OCI-LY7 (cell line): ENCODE data around the gene MGME1. TPM values are rescaled to one million over a fixed set of nuclear protein-coding genes. Genes with fewer than 3 reads are reported as not detected.

ENCODE experiments used
- BruUV-seq: library from RNA; stranded (reverse); fragments of 400-500 nt; replicated peaks from 2 replicates; lab custom pipeline; 2021; lab: Mats Ljungman, UMichigan
- CTCF ChIA-PET: fragments of 300-600 bp; sonication (Branson Sonifier 250); formaldehyde crosslinking; loops from one replicate; lab custom pipeline; 2022; ENCODE audit warnings: antibody characterized with exemption; ENCODE audit not compliant: unreplicated experiment; lab: Charles Lee
- POLR2A ChIA-PET: fragments of 300-600 bp; sonication (Branson Sonifier 250); formaldehyde crosslinking; loops from one replicate; lab custom pipeline; 2022; ENCODE audit warnings: antibody characterized with exemption; lab: Charles Lee
- DNase-seq: peaks from one replicate; pipeline ENCODE4 v3.0.0-alpha.2; 2015; ENCODE audit warnings: low spot score
- H2AFZ ChIP-seq: fragments of 200-600 bp; sonication (generic), shearing (Covaris generic); 2 replicates; pipeline ENCODE4 v1.6.1; 2014; ENCODE audit warnings: mild to moderate bottlenecking, antibody characterized with exemption, low read length, moderate library complexity
- H3K27ac ChIP-seq: fragments of 200-600 bp; sonication (generic); 2 replicates; pipeline ENCODE4 v1.5.1; 2014; ENCODE audit warnings: mixed run types, low read depth, mild to moderate bottlenecking, moderate library complexity, low read length, inconsistent platforms; ENCODE audit not compliant: poor library complexity, severe bottlenecking
- H3K36me3 ChIP-seq: fragments of 200-600 bp; sonication (generic); 2 replicates; pipeline ENCODE4 v1.6.1; 2014; ENCODE audit warnings: mild to moderate bottlenecking, antibody characterized with exemption, low read length, moderate library complexity, mixed read lengths; ENCODE audit not compliant: insufficient read depth
- H3K4me1 ChIP-seq: fragments of 200-600 bp; sonication (generic); 2 replicates; pipeline ENCODE4 v1.5.1; 2014; ENCODE audit warnings: mild to moderate bottlenecking, low read length; ENCODE audit not compliant: insufficient read depth, poor library complexity, severe bottlenecking
- H3K4me2 ChIP-seq: fragments of 200-600 bp; sonication (generic); 2 replicates; pipeline ENCODE4 v1.6.1; 2014; ENCODE audit warnings: mild to moderate bottlenecking, low read length
- H3K4me3 ChIP-seq: fragments of 200-600 bp; sonication (generic); 2 replicates; pipeline ENCODE4 v1.5.1; 2014; ENCODE audit warnings: mild to moderate bottlenecking, low read depth, low read length; ENCODE audit not compliant: poor library complexity, severe bottlenecking
- H3K79me2 ChIP-seq: fragments of 200-600 bp; sonication (generic); 2 replicates; pipeline ENCODE4 v1.6.1; 2016; ENCODE audit warnings: low read depth, mild to moderate bottlenecking, low read length, moderate library complexity, mixed read lengths; ENCODE audit not compliant: insufficient read depth
- H3K9me2 ChIP-seq: fragments of 200-600 bp; sonication (generic); 2 replicates; pipeline ENCODE4 v1.6.1; 2016; ENCODE audit warnings: mild to moderate bottlenecking, low read length, mixed read lengths; ENCODE audit not compliant: insufficient read depth
- H3K9me3 ChIP-seq: fragments of 200-600 bp; sonication (generic); 2 replicates; pipeline ENCODE4 v1.6.1; 2014; ENCODE audit warnings: mild to moderate bottlenecking, mixed run types, low read length, mixed read lengths
- H4K20me1 ChIP-seq: fragments of 200-600 bp; sonication (generic); 2 replicates; pipeline ENCODE4 v1.6.1; 2014; ENCODE audit warnings: mild to moderate bottlenecking, antibody characterized with exemption, low read length, moderate library complexity, mixed read lengths; ENCODE audit not compliant: insufficient read depth
- CTCF ChIP-seq: fragments of 200-600 bp; sonication (generic); conservative IDR thresholded peaks from 2 replicates; pipeline ENCODE4 v1.5.1; 2014; ENCODE audit warnings: mild to moderate bottlenecking, antibody characterized with exemption, low read length, moderate library complexity, mixed read lengths
- EZH2phosphoT487 ChIP-seq: fragments of 200-600 bp; sonication (generic); IDR thresholded peaks from 2 replicates; pipeline ENCODE4 v1.6.1; 2018; ENCODE audit warnings: low read depth, borderline replicate concordance, mild to moderate bottlenecking, mixed run types, antibody characterized with exemption, low read length, moderate library complexity, mixed read lengths
- intact Hi-C: fragments of 100-400 bp; cut with micrococcal nuclease; formaldehyde crosslinking; loops from one replicate; pipeline ENCODE4 v1.10.0; 2022; ENCODE audit not compliant: unreplicated experiment
- total RNA-seq, 2 experiments: library from RNA; depleted of rRNA in 1 of 2; stranded (reverse); fragments of >200 nt in 1 of 2; shearing (Covaris generic) in 1 of 2; gene quantifications; 2 replicates each; pipeline ENCODE4 v1.2.3, GENCODE V29; 2014 to 2022

Gene MGME1
- total RNA-seq, 2 experiments from 2014 or later = 46.6 to 80.1 TPM

- TF ChIP-seq CTCF = no peak
- TF ChIP-seq EZH2phosphoT487 = no peak
- CTCF ChIA-PET = no interaction called here
- H3K9me2 ChIP-seq = no peaks in the 10 kb centered on the region
- no peak overlapping the region for H3K27ac ChIP-seq
- H3K36me3 ChIP-seq = no peaks in the 10 kb centered on the region
- H3K4me3 ChIP-seq = no peak overlapping the region
- BruUV-seq = no TSS peak
- no peaks in the 10 kb centered on the region for H3K79me2 ChIP-seq
- H2AFZ ChIP-seq = no peak overlapping the region
- H3K9me3 ChIP-seq = no peaks in the 10 kb centered on the region
- H3K4me2 ChIP-seq = peak overlapping the region; percentile 0; the same call in 1 of the 2 replicates
- H4K20me1 ChIP-seq = no peaks in the 10 kb centered on the region
- DNase-seq = peak; percentile 46
- peaks cover 19% of the 10 kb centered on the region for H3K4me1 ChIP-seq
- POLR2A ChIA-PET = interaction anchor here (0.6 to 2.2 kb wide), 2 partner anchors 49 to 80 kb away, joined by 4 to 6 read pairs; no protein-coding TSS in a partner anchor
- intact Hi-C loops = no loop called here
Observed at GRCh38 chr20:18005170-18005989, 36.6 kb downstream of the MGME1 start.

- Histone ChIP-seq H3K9me3 (no peaks in the 10 kb centered on the region), H3K4me3 (no peak overlapping the region), H3K4me1 (peaks cover 19% of the 10 kb centered on the region), H3K4me2 (no peak overlapping the region), H3K9me2 (no peaks in the 10 kb centered on the region), H4K20me1 (no peaks in the 10 kb centered on the region), H2AFZ (no peak overlapping the region), H3K27ac (no peak overlapping the region), H3K36me3 (no peaks in the 10 kb centered on the region), H3K79me2 (no peaks in the 10 kb centered on the region)
- no TSS peak for BruUV-seq
- ChIA-PET POLR2A (no interaction called here), CTCF (no interaction called here)
- no peak for DNase-seq
- TF ChIP-seq CTCF (no peak), EZH2phosphoT487 (no peak)
- intact Hi-C loops = no loop called here
Observed at GRCh38 chr20:18005990-18006364, 37.2 kb downstream of the MGME1 start.

GRCh38 chr20:18006684-18007083, 37.9 kb downstream of the MGME1 start:
- BruUV-seq = no TSS peak
- no peaks in the 10 kb centered on the region for H3K9me3 ChIP-seq
- TF ChIP-seq CTCF = no peak
- TF ChIP-seq EZH2phosphoT487 = no peak
- H3K79me2 ChIP-seq = no peaks in the 10 kb centered on the region
- H3K36me3 ChIP-seq = no peaks in the 10 kb centered on the region
- H4K20me1 ChIP-seq = no peaks in the 10 kb centered on the region
- intact Hi-C loops = no loop called here
- H3K27ac ChIP-seq = no peak overlapping the region
- no peak overlapping the region for H2AFZ ChIP-seq
- H3K9me2 ChIP-seq = no peaks in the 10 kb centered on the region
- H3K4me1 ChIP-seq = peaks cover 19% of the 10 kb centered on the region
- no peak overlapping the region for H3K4me3 ChIP-seq
- CTCF ChIA-PET = no interaction called here
- POLR2A ChIA-PET = interaction anchor here (0.6 kb wide), 1 partner anchor 205 kb away, joined by 3 read pairs; no protein-coding TSS in a partner anchor
- no peak for DNase-seq
- H3K4me2 ChIP-seq = no peak overlapping the region
